Hepatocyte (in vitro differentiated cells): Measurements from ENCODE around the gene ROR2.

Source experiments
- EZH2 ChIP-seq: fragments of 200-600 bp; sonication (generic); IDR thresholded peaks from 2 replicates; pipeline ENCODE4 v1.6.1; 2016; ENCODE audit warnings: antibody characterized with exemption, mild to moderate bottlenecking, borderline replicate concordance
- EZH2phosphoT487 ChIP-seq: fragments of 200-600 bp; sonication (generic); IDR thresholded peaks from one replicate; pipeline ENCODE4 v1.6.1; 2018; ENCODE audit warnings: antibody characterized with exemption, mild to moderate bottlenecking, low read depth, moderate library complexity; ENCODE audit not compliant: unreplicated experiment, severe bottlenecking
- TF ChIP-seq, protein P1 (sequence below): fragments of 200-600 bp; sonication (generic); IDR thresholded peaks from 2 replicates; pipeline ENCODE4 v1.5.1; 2016; ENCODE audit warnings: antibody characterized with exemption, mild to moderate bottlenecking; ENCODE audit not compliant: poor library complexity

GRCh38 chr9:91812191-91812590, 137.8 kb downstream of the ROR2 start:
- TF ChIP-seq, protein P1, sequence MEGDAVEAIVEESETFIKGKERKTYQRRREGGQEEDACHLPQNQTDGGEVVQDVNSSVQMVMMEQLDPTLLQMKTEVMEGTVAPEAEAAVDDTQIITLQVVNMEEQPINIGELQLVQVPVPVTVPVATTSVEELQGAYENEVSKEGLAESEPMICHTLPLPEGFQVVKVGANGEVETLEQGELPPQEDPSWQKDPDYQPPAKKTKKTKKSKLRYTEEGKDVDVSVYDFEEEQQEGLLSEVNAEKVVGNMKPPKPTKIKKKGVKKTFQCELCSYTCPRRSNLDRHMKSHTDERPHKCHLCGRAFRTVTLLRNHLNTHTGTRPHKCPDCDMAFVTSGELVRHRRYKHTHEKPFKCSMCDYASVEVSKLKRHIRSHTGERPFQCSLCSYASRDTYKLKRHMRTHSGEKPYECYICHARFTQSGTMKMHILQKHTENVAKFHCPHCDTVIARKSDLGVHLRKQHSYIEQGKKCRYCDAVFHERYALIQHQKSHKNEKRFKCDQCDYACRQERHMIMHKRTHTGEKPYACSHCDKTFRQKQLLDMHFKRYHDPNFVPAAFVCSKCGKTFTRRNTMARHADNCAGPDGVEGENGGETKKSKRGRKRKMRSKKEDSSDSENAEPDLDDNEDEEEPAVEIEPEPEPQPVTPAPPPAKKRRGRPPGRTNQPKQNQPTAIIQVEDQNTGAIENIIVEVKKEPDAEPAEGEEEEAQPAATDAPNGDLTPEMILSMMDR, result no peak
- TF ChIP-seq EZH2phosphoT487, result no peak
- TF ChIP-seq EZH2, result no peak
